Measurements from ENCODE around the gene PCNX3.
A peak's percentile ranks its signal among the peaks of the same experiment; 100 is the strongest.

PCNX3 gene

GRCh38 chr11:65596520-65596919 lies 19.1 kb upstream of the PCNX3 start:
- DNase-seq: no peak

GRCh38 chr11:65598258-65598699 lies 17.3 kb upstream of the PCNX3 start:
- no peak for DNase-seq

DNA sequence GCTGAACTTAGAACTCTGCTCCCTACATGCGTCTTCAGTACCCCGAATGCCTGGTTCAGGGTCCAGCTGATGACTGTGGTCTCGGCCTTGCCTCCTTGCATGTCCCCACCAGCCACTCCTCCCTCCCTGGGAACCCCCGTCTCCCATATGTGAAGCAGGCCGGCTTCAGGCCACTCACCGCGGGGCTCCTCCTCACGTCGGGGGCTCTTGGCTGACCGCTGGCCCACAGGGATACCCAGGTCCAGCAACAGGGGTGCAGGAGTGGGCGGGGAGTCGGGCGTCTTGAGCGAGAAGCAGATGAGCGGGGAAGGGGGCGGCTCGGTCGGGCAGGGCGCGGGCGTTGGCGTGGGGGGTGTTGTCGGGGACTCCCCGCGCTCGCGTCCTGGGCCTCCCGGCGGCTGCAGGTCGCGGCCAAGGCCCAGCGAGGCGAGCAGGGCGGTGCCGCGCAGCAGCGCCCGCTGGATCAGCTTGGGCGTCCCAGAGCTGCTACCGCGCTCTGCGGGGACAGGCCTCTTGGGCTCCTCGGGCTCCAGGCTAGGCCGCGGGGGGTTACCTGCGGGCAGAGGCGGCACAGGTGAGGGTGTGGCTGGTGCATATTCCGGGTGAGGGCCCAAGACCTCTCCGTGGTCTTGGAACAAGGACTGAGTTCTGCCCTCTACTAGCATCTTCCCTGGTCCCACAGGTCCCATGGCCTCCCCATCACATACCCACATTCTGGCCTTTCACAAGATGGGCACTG lies 16.2 kb upstream of the PCNX3 start:
- no peak for DNase-seq

DNA sequence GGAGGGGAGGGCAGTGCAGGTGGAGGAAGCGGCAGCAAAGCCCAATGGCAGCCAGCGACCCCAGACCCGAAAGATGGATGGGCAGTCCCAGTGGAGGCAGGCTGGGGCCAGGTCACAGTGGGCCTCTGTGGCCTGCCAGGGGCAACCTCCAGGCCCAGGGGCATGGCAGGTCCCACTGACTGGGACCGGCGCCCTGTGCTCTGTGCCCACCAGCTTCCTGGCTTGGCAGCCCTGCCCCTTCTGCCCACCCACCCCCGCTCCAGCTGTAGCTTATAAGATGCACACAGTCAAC lies 15.7 kb upstream of the PCNX3 start:
- DNase-seq: no peak

DNA sequence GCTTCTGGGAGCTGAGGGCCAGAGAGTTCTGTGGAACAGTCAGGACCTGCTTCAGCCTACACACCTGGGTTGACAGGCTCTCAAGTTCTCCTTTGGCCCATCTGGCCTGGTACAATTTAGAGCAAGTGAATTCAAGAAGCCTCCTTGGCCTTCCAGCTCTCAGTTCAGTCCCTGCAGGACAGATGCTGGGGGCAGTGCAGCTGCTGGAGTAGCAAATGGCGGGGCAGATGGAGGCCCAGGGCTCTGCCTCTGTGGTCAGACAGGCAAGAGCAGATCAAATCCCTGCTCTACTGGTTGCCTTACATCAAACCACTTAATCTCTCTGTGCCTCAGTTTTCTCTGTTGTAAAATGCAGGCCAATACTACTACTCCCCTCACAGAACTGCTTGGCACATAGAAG lies 11.3 kb upstream of the PCNX3 start:
- no peak for DNase-seq

DNA sequence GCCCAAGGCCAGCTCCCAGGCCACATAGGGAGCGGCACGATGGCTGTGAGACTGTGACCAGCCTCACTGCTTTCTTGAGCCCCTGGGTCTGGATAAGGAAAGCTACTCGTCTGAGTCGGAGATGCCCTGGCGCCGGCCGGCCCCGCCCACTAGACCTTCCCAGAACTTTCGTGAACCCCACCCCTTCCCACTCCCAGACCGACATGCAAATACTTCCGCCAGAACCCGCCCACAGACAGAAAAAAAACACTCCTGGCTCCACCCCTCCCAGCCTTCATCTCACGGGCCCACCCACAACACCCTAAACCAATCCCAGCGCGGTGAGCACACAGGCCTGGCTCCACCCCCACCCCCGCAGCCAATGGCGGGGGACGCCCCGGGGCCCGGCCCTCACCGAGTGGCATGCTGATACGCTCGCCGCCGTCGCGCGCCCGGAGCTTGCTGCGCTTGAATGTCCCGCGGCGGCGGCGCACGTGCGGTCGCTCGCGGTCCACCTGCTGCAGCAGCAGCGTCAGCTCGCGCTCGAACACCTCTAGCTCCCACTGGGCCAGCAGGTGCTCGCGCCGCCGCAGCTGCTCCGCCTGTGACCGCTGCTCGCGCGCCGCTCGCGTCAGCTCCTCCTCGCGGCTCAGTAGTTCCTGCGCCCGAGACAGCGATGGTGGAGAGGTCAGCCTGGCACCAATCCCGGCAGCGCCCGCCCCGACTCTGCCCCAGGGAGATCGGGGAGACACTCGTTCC lies 8.5 kb upstream of the PCNX3 start:
- DNase-seq: peak; percentile 51 to 98 (median 94)

DNA sequence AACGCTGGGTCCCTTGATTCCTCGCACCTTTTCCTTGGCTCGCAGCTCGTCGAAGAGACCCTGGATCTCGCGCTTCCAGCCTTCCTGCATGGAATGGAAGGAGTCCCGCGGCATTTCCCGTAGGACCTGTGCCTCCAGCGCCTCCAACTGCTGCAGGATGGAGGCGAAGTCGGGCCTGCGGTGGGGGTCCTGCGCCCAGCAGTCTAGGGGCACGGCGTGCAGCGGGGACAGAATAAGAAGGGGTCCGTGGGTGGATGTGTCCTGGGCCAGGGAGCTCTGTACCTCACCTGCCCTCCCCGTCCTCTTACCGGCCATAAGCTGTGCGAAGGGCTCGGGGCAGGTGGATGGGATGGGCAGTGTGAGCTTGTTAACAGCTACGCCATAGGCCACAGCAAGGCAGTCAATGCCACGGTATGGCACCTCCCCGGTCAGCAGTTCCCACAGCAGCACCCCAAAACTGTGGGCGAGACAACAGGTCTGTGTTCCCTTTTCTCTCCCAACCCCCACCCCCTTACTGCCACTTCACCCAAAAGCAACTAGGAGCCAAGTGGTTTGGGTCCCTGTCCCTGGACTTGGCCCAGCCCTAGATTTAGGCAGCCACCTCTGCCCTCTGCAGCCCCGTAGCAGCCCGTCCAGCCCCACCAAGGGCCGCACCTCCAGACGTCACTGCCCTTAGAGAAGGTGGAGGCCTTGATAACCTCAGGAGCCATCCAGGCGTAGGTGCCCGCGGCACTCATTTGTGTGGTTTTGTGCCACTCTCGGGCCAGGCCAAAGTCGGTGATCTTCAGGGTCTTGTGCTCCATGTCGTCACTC lies 7.8 kb upstream of the PCNX3 start:
- no peak for DNase-seq

DNA sequence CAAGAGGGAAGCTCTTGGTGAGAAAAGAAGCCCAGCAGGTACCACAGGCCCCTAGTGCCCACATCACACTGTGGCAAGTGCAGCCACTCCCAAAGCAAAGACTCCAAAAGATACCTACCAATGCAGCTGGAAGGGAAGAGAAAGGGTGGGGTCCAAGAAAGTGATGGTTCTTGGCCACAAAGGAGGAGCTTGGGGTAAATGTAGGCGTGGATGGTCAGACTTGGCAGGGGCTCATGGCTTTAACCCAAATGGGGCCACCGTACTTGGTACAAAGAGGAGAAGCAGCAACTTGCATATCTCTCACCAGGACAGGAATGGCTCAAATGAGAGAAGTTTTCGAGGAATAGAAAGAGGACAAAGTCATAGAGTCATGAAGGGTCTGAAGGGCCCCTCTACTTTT lies 6.3 kb upstream of the PCNX3 start:
- DNase-seq: no peak

GRCh38 chr11:65609665-65610064 lies 5.9 kb upstream of the PCNX3 start:
- no peak for DNase-seq

GRCh38 chr11:65610404-65610803 lies 5.2 kb upstream of the PCNX3 start:
- peak in 4 of 56 donors; percentile 44 to 57 (median 51) for DNase-seq

- DNase-seq: peak in 53 of 56 donors; percentile 29 to 92 (median 80)
Measured at GRCh38 chr11:65611028-65611757, 4.4 kb upstream of the PCNX3 start.

DNA sequence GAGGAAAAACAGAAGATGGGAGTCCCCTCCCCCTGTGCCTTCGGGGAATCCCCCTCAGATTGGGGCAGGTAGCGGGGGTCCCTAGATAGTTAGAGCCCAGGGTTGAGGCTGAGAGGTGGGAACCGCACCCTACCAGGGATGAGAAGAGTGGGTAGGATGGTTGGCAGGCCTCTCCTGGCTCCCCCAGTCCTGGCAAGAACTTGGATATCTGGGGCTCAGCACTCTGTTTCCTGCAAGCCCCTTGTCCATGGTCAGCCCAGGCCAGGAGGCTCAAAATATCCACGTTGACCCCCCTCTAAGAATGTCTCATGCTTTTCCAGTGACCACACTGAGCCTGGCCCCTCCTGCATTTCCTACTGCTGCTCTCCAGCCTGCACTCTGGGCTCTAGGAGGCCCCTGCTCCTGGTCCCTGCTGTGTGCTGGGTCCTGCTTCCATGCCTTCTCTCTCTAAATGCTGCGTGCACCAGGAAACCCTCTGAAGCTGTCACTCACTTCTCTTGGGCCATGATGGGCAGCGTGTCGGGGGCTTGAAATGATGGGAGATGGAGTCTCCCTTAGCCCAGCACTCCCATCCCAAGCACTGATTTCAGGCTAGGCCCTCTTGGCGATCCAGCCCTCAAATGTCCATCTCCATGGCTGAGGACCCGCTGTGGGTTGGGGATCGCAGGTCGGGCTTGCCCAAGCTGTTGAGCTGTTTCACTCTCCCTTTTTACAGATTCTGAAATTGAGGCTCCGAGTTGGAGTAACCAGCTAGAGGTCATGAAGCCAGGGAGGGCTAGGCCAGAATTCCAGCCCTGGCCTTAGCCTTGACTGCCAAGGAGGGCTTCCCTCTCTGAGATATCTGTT lies 3.6 kb upstream of the PCNX3 start:
- DNase-seq: peak in 2 of 56 donors; percentile 47 to 57

GRCh38 chr11:65612691-65613090 lies 2.9 kb upstream of the PCNX3 start:
- no peak for DNase-seq

GRCh38 chr11:65613091-65613928 lies 2.3 kb upstream of the PCNX3 start:
- DNase-seq: peak in 5 of 56 donors; percentile 23 to 69 (median 38)

DNA sequence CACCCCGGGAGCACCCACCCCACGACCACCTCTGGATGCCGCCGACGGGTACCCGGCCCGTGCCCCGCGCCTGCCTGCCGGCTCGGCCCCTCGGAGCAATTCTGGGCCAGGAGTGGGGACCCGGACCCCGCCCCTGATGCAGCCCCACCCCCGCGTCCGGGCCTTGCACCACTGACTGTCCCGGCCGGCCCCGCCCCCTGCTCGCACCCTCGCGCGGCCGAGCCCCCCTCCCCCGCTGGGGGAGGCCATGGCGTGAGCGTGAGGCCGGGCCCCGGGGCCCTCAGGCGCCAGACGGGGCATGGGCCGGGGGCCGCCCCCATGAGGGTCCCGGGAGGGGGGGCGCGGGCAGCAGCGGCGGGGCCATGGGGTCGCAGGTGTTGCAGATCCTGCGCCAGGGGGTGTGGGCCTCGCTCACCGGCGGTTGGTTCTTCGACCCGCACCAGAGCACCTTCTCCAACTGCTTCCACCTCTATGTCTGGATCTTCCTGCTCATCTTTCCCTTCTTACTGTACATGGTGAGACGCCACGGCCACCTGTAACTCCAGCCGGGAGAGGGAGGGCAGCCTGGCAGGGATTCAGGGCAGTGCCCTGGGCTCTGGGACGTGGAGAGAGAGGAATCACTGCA lies 486 bp downstream of the PCNX3 start:
- DNase-seq: peak in 4 of 56 donors; percentile 42 to 64 (median 55)

- no peak for DNase-seq
Measured at GRCh38 chr11:65616575-65617001, 1.0 kb downstream of the PCNX3 start.

GRCh38 chr11:65617136-65617850 lies 1.7 kb downstream of the PCNX3 start:
- no peak for DNase-seq
